ENCODE data around the gene FCER2.

GRCh38 chr19:7668842-7669241, 33.1 kb downstream of the FCER2 start, which contains the start of gene RETN:
- TF ChIP-seq CTCF (IDR thresholded peaks at IDR 0.05) (no peak), ZFX (IDR thresholded peaks at IDR 0.05; ENCODE audit: borderline replicate concordance) (no peak)

Data from 22Rv1 (cell line).